Measurements from ENCODE around the gene SLC6A17.

The SLC6A17 gene

GRCh38 chr1:110243574-110243973 is 93.3 kb downstream of the SLC6A17 start:
- no peak for DNase-seq

- DNase-seq = no peak
Observed at GRCh38 chr1:110245876-110246620, 95.8 kb downstream of the SLC6A17 start.

GRCh38 chr1:110248746-110249145 is 98.5 kb downstream of the SLC6A17 start:
- DNase-seq = no peak

- DNase-seq = no peak
Observed at GRCh38 chr1:110249256-110249655, 99.0 kb downstream of the SLC6A17 start.

- no peak for DNase-seq
Observed at GRCh38 chr1:110250008-110250407, 99.7 kb downstream of the SLC6A17 start.

- no peak for DNase-seq
Observed at GRCh38 chr1:110250749-110251148, 100.5 kb downstream of the SLC6A17 start.

Measured in KG1 (cell line).